MCF 10A (cell line): ENCODE measurements around the gene CLTA. TPM values are rescaled to one million over a fixed set of nuclear protein-coding genes. Genes with fewer than 3 reads are reported as not detected.
A peak's percentile ranks its signal among the peaks of the same experiment; 100 is the strongest.

Experiments
- Bru-seq: library from RNA; stranded (reverse); fragments of 400-500 nt; gene quantifications from one replicate; lab custom pipeline; 2021; lab: Mats Ljungman, UMichigan
- BruChase-seq, 2 experiments: library from RNA; stranded (reverse); fragments of 400-500 nt; gene quantifications; one replicate each; lab custom pipeline; 2021; lab: Mats Ljungman, UMichigan
- BruUV-seq: library from RNA; stranded (reverse); fragments of 400-500 nt; replicated peaks from 2 replicates; lab custom pipeline; 2021; lab: Mats Ljungman, UMichigan
- CTCF ChIA-PET: fragments of 300-600 bp; sonication (Branson Sonifier 250); formaldehyde crosslinking; extraction: SDS; loops from one replicate; lab custom pipeline; 2021; ENCODE audit warnings: antibody characterized with exemption, inconsistent platforms; lab: Yijun Ruan, JAX
- POLR2A ChIA-PET: fragments of 300-600, 350-650 bp; sonication (Branson Sonifier 250); formaldehyde crosslinking; extraction: SDS; loops from one replicate; lab custom pipeline; 2020; ENCODE audit warnings: antibody characterized with exemption, inconsistent platforms; lab: Yijun Ruan, JAX
- DNase-seq: peaks from one replicate; pipeline ENCODE4 v3.0.0-alpha.2; 2018; ENCODE audit not compliant: unreplicated experiment
- H3K27ac Mint-ChIP-seq: one replicate; pipeline ENCODE4 v1.8.0; 2022; ENCODE audit warnings: mild to moderate bottlenecking, low read depth, mixed read lengths; ENCODE audit not compliant: unreplicated experiment
- H3K27me3 Mint-ChIP-seq: one replicate; pipeline ENCODE4 v1.8.0; 2022; ENCODE audit warnings: mixed read lengths; ENCODE audit not compliant: insufficient read depth, unreplicated experiment
- H3K36me3 Mint-ChIP-seq: one replicate; pipeline ENCODE4 v1.8.0; 2022; ENCODE audit warnings: mild to moderate bottlenecking, moderate library complexity, mixed read lengths; ENCODE audit not compliant: insufficient read depth, unreplicated experiment
- H3K4me1 Mint-ChIP-seq: one replicate; pipeline ENCODE4 v1.8.0; 2022; ENCODE audit warnings: mixed read lengths; ENCODE audit not compliant: insufficient read depth, unreplicated experiment
- H3K4me3 Mint-ChIP-seq: one replicate; pipeline ENCODE4 v1.8.0; 2022; ENCODE audit warnings: mild to moderate bottlenecking, moderate library complexity, mixed read lengths; ENCODE audit not compliant: unreplicated experiment
- H3K9me3 Mint-ChIP-seq: one replicate; pipeline ENCODE4 v1.8.0; 2022; ENCODE audit warnings: mixed read lengths; ENCODE audit not compliant: unreplicated experiment
- intact Hi-C: fragments of 100-400 bp; cut with micrococcal nuclease; formaldehyde crosslinking; loops from 2 replicates; pipeline ENCODE4 v1.14.1; 2022
- long read RNA-seq: library from polyadenylated mRNA; stranded (forward); transcript quantifications from one replicate; pipeline ENCODE4 v2.0.0, GENCODE V29; 2022
- total RNA-seq: library from RNA; stranded (reverse); gene quantifications from 2 replicates; pipeline ENCODE4 v1.2.3, GENCODE V29; 2022
- TF ChIP-seq, protein P1 (sequence below): fragments of 200-600 bp; IDR thresholded peaks from one replicate; pipeline ENCODE4 v1.8.0; 2022; ENCODE audit warnings: antibody characterized with exemption, mild to moderate bottlenecking; ENCODE audit not compliant: unreplicated experiment

The CLTA gene, protein sequence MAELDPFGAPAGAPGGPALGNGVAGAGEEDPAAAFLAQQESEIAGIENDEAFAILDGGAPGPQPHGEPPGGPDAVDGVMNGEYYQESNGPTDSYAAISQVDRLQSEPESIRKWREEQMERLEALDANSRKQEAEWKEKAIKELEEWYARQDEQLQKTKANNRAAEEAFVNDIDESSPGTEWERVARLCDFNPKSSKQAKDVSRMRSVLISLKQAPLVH
- total RNA-seq (189 and 218 TPM in 2 replicates), Bru-seq, nascent RNA (percentile 89 among the genes with signal in this experiment), BruChase-seq, experiment 1, labeled RNA remaining after a 6-hour chase (percentile 89 among the genes with signal in this experiment), BruChase-seq, experiment 2, labeled RNA remaining after a 2-hour chase (percentile 84 among the genes with signal in this experiment)
- long read RNA-seq, transcript CLTA-202 (5 exons, 1,073 nt) = major isoform, 217 of 241 reads
- long read RNA-seq, partial matches to known transcripts = 1 of 241 reads
- long read RNA-seq, other reads (novel, unspliced or antisense) = 19 of 241 reads

DNA sequence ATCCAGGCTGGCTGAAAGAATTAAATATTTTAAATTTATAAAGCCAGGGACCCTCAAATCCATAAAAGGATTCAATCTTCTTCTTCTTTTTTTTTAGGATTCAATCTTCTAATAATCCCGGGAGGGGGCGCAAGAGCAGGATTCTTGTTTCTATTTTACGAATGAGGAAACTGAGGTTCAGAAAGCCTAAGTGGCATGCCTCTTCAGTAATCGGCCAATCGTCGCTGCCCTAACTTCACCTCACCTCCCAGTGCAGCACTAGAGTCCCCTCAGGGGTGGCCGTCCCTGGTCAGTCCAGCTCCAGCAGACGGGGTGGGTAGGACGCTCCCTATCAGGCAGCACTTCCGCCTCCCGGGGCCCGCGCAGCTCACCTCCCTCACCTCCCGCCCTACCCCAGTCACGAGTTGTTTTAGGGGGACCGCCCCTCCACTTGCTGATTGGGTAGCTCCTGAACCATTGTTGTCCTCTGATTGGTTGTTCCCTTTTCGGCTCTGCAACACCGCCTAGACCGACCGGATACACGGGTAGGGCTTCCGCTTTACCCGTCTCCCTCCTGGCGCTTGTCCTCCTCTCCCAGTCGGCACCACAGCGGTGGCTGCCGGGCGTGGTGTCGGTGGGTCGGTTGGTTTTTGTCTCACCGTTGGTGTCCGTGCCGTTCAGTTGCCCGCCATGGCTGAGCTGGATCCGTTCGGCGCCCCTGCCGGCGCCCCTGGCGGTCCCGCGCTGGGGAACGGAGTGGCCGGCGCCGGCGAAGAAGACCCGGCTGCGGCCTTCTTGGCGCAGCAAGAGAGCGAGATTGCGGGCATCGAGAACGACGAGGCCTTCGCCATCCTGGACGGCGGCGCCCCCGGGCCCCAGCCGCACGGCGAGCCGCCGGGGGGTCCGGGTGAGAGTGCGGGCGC lies at the start of gene CLTA:
Gene CLTA, plus strand, starts transcription at position 534 of the 902 bp plus-strand sequence. Its CDS starts 136 bp downstream, at position 670.
- peaks cover 35% of the 10 kb centered on the region for H3K4me1 Mint-ChIP-seq
- H3K36me3 Mint-ChIP-seq = peaks cover 23% of the 10 kb centered on the region
- POLR2A ChIA-PET = interaction anchor here (0.6 to 4.1 kb wide), 44 partner anchors 9 to 1151 kb away, joined by 3 to 26 read pairs (median 4); partner anchors contain the start of genes CCIN, CREB3, GNE and HRCT1
- H3K27ac Mint-ChIP-seq = peak within 1 kb of the TSS; percentile 92
- H3K4me3 Mint-ChIP-seq = peak within 1 kb of the TSS; percentile 83
- H3K9me3 Mint-ChIP-seq = no peaks in the 10 kb centered on the region
- TF ChIP-seq, protein P1, sequence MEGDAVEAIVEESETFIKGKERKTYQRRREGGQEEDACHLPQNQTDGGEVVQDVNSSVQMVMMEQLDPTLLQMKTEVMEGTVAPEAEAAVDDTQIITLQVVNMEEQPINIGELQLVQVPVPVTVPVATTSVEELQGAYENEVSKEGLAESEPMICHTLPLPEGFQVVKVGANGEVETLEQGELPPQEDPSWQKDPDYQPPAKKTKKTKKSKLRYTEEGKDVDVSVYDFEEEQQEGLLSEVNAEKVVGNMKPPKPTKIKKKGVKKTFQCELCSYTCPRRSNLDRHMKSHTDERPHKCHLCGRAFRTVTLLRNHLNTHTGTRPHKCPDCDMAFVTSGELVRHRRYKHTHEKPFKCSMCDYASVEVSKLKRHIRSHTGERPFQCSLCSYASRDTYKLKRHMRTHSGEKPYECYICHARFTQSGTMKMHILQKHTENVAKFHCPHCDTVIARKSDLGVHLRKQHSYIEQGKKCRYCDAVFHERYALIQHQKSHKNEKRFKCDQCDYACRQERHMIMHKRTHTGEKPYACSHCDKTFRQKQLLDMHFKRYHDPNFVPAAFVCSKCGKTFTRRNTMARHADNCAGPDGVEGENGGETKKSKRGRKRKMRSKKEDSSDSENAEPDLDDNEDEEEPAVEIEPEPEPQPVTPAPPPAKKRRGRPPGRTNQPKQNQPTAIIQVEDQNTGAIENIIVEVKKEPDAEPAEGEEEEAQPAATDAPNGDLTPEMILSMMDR = peak; percentile 46
- BruUV-seq = no TSS peak
- no peaks in the 10 kb centered on the region for H3K27me3 Mint-ChIP-seq
- CTCF ChIA-PET = interaction anchor here (0.6 to 3.1 kb wide), 24 partner anchors 11 to 365 kb away, joined by 3 to 28 read pairs (median 4); partner anchors contain the start of gene CCIN
- DNase-seq = peak; percentile 100
- intact Hi-C loops = no loop called here

DNA sequence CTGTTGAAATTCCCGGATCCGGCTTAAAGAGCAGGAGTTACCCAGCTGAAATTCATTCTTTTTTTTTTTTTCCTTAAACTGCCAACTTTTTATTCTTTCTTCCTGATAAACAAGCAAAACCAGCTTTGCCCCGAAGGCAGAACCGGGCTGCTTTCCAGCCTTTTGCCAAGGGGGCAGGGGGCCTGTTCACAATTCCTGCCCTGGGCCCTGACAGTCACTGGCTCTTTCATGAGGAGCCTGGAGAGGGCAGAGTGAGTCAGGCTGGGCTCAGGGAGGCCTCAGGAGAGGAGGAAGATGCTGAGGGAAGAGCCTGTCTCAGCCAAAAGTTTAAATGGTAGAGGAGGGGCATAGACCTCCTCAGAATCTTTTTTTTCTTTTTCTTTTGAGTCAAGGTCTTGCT lies 49.4 kb upstream of the CLTA start:
- Mint-ChIP-seq H3K4me3 (no peak overlapping the region), H3K27ac (no peak overlapping the region), H3K36me3 (no peaks in the 10 kb centered on the region), H3K27me3 (peaks cover 50% of the 10 kb centered on the region), H3K9me3 (peaks cover 11% of the 10 kb centered on the region), H3K4me1 (peaks cover 11% of the 10 kb centered on the region)
- intact Hi-C loops = loop anchor here (1.0 kb wide), 1 partner anchor 25 kb away; no protein-coding TSS in a partner anchor
- CTCF ChIA-PET = interaction anchor here (1.5 kb wide), 1 partner anchor 25 kb away, joined by 8 read pairs; no protein-coding TSS in a partner anchor
- no TSS peak for BruUV-seq
- POLR2A ChIA-PET = no interaction called here
- DNase-seq = peak; percentile 50
- TF ChIP-seq, protein P1 = peak; percentile 30

DNA sequence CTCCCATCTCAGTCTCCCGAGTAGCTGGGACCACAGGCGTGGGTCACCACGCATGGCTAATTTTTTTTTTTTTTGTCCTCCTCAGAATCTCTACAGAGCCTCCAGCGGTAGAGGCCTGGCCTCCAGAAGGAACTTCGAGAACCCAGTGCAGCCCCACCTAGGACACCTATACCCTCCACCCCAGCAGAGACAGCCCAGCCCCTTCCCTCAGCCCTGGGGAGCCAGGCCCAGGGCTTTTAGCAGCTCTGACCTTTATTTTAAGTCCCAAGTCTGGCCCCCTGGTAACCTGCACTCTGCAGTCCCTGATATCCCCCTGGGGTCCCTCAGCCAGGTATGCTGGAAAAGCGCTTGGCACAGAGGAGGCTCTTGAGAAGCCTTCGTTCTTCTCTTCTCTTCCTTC lies 49.0 kb upstream of the CLTA start:
- peaks cover 11% of the 10 kb centered on the region for H3K4me1 Mint-ChIP-seq
- POLR2A ChIA-PET = no interaction called here
- CTCF ChIA-PET = interaction anchor here (1.5 kb wide), 1 partner anchor 24 kb away, joined by 8 read pairs; no protein-coding TSS in a partner anchor

More for the DNA sequence above, 49.0 kb upstream of the CLTA start:
- TF ChIP-seq, protein P1 = no peak
- H3K36me3 Mint-ChIP-seq = no peaks in the 10 kb centered on the region
- DNase-seq = no peak
- H3K9me3 Mint-ChIP-seq = peaks cover 11% of the 10 kb centered on the region
- H3K27ac Mint-ChIP-seq = no peak overlapping the region
- peaks cover 50% of the 10 kb centered on the region for H3K27me3 Mint-ChIP-seq
- no peak overlapping the region for H3K4me3 Mint-ChIP-seq
- BruUV-seq = no TSS peak
- intact Hi-C loops = loop anchor here (1.0 kb wide), 1 partner anchor 25 kb away; no protein-coding TSS in a partner anchor
